GM10266 (cell line): Measurements from ENCODE around the gene B3GLCT.

Source experiments
- DNase-seq: peaks from one replicate; pipeline ENCODE4 v3.0.0; 2012; ENCODE audit errors: extremely low spot score
- CTCF ChIP-seq: IDR thresholded peaks from 2 replicates; pipeline ENCODE4 v1.5.1; 2012; ENCODE audit warnings: mild to moderate bottlenecking, low read depth; ENCODE audit not compliant: control insufficient read depth, insufficient read depth; ENCODE audit errors: missing control alignments

B3GLCT gene

GRCh38 chr13:31199849-31200636, at the start of gene B3GLCT:
TSS of gene B3GLCT (plus strand) at chr13:31199975. CDS start at chr13:31200085, 110 bp downstream.
- TF ChIP-seq CTCF, result peak; percentile 97
- peak; percentile 96 for DNase-seq

GRCh38 chr13:31150315-31150985, 49.3 kb upstream of the B3GLCT start:
- no peak for DNase-seq
- no peak for TF ChIP-seq CTCF

GRCh38 chr13:31151837-31152236, 47.9 kb upstream of the B3GLCT start:
- TF ChIP-seq CTCF, result no peak
- no peak for DNase-seq

GRCh38 chr13:31154939-31155338, 44.8 kb upstream of the B3GLCT start:
- no peak for DNase-seq

GRCh38 chr13:31159306-31159705, 40.5 kb upstream of the B3GLCT start:
- no peak for TF ChIP-seq CTCF
- DNase-seq, result no peak

More at GRCh38 chr13:31154939-31155338, 44.8 kb upstream of the B3GLCT start:
- no peak for TF ChIP-seq CTCF

- peak; percentile 54 for DNase-seq
- no peak for TF ChIP-seq CTCF
Measured at GRCh38 chr13:31160857-31161556, 38.8 kb upstream of the B3GLCT start.
